PFSK-1 (cell line): ENCODE data around the gene CHST11.

Experiments
- FOXP2 ChIP-seq: optimal IDR thresholded peaks from 2 replicates; pipeline ENCODE3; 2011; ENCODE audit warnings: borderline replicate concordance, control low read depth, inconsistent platforms; ENCODE audit not compliant: insufficient read depth; ENCODE audit errors: extremely low read length, extremely low read depth
- POLR2AphosphoS5 ChIP-seq: IDR thresholded peaks from 2 replicates; pipeline ENCODE4 v1.6.1; 2012; ENCODE audit warnings: low read depth, mild to moderate bottlenecking, control low read depth, low read length, moderate library complexity
- REST ChIP-seq, 2 experiments: IDR thresholded peaks; 2 replicates each; pipeline versions ENCODE4 v1.6.1 to v1.8.0; 2011 to 2012; ENCODE audit warnings: low read depth in 2 of 2, low read length in 2 of 2, control low read depth in 1 of 2, inconsistent platforms in 1 of 2, mild to moderate bottlenecking in 1 of 2, moderate library complexity in 1 of 2; ENCODE audit not compliant: insufficient read depth in 1 of 2
- SIN3A ChIP-seq: IDR thresholded peaks from 2 replicates; pipeline ENCODE4 v1.6.1; 2012; ENCODE audit warnings: mild to moderate bottlenecking, low read length, moderate library complexity, borderline replicate concordance; ENCODE audit not compliant: insufficient read depth
- TAF1 ChIP-seq: IDR thresholded peaks from 2 replicates; pipeline ENCODE4 v1.6.1; 2012; ENCODE audit warnings: low read length, control low read depth, borderline replicate concordance; ENCODE audit not compliant: insufficient read depth

The CHST11 gene

GRCh38 chr12:104602896-104603295 lies 146.1 kb downstream of the CHST11 start:
- TF ChIP-seq POLR2AphosphoS5 (no peak), FOXP2 (no peak), TAF1 (no peak), REST (IDR thresholded peaks at IDR 0.05; ENCODE audit: insufficient read depth in 1 of 2, low read depth in 2 of 2, low read length in 2 of 2) (no peak), SIN3A (no peak)

DNA sequence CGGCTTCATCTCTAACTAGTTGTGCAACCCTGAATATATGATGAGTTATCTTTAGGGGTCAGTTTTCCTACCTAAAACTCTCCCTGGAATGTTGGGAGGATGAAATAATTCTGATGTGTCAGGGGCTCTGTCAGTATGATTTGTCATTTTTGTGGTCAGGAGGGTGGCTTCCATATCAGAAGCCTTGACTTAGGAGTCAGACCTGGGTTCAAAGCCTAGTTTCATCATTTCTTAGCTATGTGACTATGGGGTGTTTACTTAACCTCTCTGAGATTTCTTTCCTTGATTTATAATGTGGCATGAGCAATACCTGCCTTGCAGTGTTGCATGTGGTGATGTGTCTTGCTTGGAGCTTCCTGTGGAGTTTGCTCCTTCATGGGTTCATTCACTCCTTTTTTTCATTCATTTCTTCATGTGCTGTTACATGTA lies 146.8 kb downstream of the CHST11 start:
- no peak for TF ChIP-seq POLR2AphosphoS5
- no peak for TF ChIP-seq REST (IDR thresholded peaks at IDR 0.05; ENCODE audit: insufficient read depth in 1 of 2, low read depth in 2 of 2, low read length in 2 of 2)
- TF ChIP-seq SIN3A: no peak

- no peak for TF ChIP-seq POLR2AphosphoS5
- peak in 1 of 2 experiments; percentile 79; a peak in 2 of 4 replicates for TF ChIP-seq REST (IDR thresholded peaks at IDR 0.05; ENCODE audit: insufficient read depth in 1 of 2, low read depth in 2 of 2, low read length in 2 of 2)
- TF ChIP-seq SIN3A: no peak
Measured at GRCh38 chr12:104604070-104604994, 147.6 kb downstream of the CHST11 start.

DNA sequence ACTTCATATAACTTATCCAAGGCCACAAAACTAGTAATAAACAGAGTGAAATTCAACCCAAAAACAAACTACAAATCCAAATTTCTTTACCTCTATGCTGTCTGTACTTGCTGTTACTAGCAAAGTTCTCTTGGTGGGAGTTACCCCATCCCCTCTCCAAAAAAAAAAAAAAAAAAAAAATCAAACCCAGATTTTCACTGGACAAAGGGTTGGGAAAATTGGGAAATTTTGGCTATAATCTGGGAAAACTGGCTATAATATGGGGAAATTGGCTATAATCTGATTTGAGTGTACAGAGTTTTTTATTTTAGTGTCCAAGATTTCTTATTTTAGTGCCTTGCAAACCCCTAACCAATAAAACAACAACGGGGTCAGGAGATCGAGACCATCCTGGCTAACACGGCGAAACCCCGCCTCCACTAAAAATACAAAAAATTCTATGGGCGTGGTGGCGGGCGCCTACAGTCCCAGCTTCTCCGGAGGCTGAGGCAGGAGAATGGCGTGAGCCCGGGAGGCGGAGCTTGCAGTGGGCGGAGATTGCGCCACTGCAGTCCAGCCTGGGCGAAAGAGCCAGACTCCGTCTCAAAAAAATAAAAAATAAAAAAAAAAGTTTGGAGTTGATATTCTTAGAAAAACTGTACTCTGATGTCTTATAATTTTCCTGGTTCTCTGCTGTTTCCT lies 148.4 kb downstream of the CHST11 start:
- TF ChIP-seq TAF1 (no peak), FOXP2 (no peak), POLR2AphosphoS5 (no peak), SIN3A (no peak), REST (IDR thresholded peaks at IDR 0.05; ENCODE audit: insufficient read depth in 1 of 2, low read depth in 2 of 2, low read length in 2 of 2) (no peak)
